Middle frontal gyrus (tissue), 1 donor: ENCODE data around the gene ALCAM.

Experiments used
- DNase-seq: peaks from one replicate; pipeline ENCODE4 v3.0.0-alpha.2; 2015; ENCODE audit warnings: low spot score; ENCODE audit errors: extremely low spot score

ALCAM gene

DNA sequence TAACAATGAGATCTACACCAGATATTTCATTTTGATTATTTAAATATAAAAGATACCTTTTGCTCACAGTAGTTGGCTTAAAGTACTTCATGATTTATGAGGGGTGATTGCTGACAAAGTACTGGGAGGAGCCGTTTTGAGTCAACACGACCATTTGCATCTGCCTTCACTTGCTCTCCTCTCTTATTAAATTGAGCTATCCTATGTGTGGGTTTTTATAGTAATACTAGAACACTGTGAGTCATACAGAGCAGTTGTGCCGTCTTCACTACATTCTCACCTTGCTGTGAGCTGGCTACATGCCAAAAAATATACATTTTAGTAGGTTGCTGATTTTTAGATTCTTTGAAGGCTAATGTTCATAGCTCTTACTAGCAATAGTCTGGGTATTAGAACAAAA lies 161.2 kb downstream of the ALCAM start:
- DNase-seq, result no peak

DNA sequence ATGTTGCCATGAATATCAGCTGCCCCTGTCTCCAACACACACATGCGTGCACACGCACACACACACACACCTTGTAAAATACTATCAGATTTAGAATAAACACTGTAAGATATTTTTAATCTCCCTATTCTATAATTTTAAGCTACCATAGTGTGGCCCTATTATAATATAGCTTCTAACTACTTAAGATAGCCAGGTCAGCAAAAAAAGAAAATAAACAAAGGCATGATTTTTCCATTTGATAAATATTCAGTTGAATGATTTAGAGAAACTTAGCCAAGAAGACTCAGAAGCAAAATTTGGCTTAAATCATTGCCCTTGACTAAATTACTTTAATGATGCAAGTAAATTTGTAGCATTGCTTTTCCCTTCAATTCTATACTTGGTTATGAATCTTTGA lies 162.2 kb downstream of the ALCAM start:
- no peak for DNase-seq

DNA sequence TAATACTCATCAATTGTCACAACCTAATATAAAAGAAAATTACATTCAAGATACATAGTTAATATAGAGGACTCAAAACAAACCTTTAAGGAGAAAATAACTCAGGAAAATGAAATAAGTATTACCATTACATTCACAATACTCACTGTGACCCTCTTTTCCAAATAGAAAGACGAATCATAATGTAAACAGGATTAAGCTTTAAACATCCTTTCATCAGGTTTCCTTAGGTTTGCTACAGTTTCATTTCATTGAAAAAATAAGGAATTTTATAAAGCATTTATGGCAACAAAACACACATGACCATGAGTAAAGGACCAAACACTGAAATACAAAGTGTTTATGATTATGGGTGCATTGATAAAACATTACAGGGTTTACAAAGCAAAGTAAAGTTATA lies 162.7 kb downstream of the ALCAM start:
- DNase-seq, result no peak

- no peak for DNase-seq
Measured at GRCh38 chr3:105532251-105532650, 165.5 kb downstream of the ALCAM start.

- DNase-seq, result no peak
Measured at GRCh38 chr3:105533960-105534359, 167.3 kb downstream of the ALCAM start.

GRCh38 chr3:105534491-105534890 lies 167.8 kb downstream of the ALCAM start:
- DNase-seq, result no peak

GRCh38 chr3:105537371-105538080 lies 170.8 kb downstream of the ALCAM start:
- no peak for DNase-seq

DNA sequence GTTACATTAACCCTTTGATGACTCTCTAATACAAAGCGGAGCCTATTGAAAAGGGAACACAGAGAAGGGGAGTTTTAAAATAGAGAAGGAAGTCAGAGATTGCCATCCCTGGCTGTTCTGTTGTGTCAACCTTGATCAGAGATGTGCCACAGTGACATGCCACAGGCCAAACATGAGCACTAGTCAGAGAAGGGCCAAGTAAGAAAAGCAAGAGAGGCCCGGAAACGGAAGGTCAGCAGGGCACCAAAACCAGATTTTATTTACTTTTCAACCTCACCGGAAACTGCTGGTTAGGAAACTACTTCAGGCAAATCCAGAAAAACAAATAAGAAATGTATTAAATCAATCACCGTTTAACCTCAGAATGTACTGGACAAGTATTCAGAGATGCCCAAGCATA lies 171.8 kb downstream of the ALCAM start:
- no peak for DNase-seq

GRCh38 chr3:105539897-105540296 lies 173.2 kb downstream of the ALCAM start:
- no peak for DNase-seq

GRCh38 chr3:105542282-105543019 lies 175.7 kb downstream of the ALCAM start:
- DNase-seq, result no peak

DNA sequence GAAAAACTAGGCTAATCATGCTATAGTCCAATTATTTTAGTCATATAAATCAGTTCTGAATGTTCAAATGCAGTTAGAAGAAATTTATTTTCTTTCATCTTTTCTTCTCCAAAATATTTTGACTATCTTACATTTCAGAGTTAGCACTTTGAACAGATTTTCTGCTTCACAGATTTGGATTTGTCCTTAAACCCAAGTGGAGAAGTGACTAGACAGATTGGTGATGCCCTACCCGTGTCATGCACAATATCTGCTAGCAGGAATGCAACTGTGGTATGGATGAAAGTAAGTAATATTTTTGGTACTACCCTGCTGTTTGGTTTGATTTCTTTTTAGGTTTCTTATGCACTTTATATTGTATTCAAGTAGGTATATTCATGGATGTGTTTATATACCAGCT lies 178.3 kb downstream of the ALCAM start:
- no peak for DNase-seq

- DNase-seq, result no peak
Measured at GRCh38 chr3:105553851-105554250, 187.1 kb downstream of the ALCAM start.

- DNase-seq, result no peak
Measured at GRCh38 chr3:105555206-105555605, 188.5 kb downstream of the ALCAM start.

DNA sequence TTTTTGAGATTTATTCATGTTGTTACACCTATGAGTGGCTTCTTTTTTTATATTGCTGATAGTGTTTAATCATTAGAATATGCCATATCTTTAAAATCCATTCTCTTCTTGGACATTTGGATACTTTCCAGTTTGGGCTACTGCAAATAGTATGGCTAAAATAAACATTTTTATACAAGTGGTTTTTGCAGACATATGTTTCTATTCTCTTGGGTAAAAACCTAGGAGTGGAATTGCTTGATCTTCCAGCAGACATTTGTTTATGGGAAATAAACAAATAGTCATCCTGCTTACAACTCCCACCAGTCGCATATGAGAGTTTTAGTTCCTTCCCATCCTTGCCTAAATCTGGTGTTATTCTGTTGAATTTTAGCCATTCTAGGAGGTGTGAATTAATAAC lies 193.1 kb downstream of the ALCAM start:
- DNase-seq, result no peak

DNA sequence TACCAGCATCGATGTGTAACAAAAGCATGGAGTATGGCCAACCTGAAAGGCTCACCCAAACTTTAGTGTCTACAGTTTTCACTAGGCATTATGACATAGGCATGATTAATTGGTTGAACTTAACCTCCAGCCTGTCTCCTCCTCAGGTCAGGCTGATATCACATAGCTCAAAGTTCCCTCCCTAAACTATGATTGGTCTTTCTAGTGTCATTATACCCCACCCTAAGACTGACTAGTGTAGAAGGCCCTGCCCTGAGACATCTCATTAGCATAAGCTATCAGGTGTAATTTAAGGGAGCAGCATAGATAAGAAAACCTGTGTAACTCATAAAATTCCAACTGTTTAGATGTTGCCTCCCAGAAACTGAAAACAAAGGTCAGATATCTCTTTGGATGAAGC lies 195.2 kb downstream of the ALCAM start:
- DNase-seq, result no peak

DNA sequence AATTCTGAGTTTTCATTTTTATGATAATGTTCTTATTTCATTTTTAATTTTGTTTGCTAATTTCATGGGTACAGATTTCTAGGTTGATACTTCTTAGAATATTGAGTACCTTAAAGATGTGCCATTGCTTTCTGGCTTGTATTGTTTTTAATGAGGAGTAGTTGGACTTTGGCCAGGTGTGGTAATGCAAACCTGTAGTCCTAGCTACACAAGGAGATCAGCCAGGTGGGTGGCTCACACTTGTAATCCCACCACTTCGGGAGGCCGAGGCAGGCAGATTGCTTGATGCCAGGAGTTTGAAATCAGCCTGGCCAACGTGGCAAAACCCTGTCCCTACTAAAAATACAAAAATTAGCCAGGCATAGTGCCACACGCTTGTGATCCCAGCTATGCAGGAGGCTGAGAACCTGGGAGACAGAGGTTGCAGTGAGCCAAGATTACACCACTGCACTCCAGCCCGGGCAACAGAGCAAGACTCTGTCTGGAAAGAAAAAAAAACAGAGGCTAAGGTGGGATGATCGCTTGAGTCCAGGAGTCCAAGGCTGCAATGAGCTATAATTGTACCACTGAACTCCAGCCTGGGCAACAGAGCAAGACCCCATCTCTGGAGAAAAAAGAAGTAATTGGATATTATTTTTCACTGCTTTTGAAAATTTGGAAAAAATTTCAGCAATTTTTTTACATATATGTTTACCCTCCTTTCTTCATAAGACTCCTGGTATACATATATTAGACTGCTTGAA lies 198.0 kb downstream of the ALCAM start:
- DNase-seq, result no peak

DNA sequence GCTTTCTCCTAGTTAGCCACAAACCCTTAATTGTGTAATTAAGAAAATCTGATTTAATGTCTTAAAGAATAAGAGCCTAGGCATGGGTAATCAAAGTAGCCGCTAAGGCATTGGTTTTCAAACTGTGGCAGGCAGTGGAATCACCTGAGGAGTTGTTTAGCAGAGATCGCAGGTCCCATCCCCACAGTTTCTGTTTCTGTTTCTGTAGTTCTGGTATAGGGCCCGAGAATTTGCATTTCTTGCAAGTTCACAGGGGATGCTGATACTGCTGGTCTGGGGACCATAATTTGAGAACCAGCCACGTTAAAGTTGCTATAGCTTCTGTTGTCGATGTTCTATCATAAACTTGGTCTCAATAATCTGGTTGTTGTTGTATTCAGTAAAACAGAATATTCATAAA lies 204.3 kb downstream of the ALCAM start:
- DNase-seq, result no peak

DNA sequence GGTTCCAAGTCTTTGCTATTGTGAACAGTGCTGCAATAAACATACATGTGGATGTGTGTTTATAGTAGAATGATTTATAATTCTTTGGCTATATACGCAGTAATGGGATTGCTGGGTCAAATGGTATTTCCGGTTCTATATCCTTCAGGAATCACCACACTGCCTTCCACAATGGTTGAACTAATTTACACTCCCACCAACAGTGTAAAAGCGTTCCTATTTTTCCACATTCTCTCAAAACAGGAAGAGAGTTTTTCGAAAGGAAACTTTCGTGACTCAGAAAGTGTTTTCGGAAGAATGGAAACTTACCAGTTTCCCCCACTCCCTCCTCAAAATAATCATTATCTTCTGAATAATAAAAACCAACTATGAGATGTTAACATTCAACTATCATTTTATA lies 205.8 kb downstream of the ALCAM start:
- DNase-seq, result no peak

DNA sequence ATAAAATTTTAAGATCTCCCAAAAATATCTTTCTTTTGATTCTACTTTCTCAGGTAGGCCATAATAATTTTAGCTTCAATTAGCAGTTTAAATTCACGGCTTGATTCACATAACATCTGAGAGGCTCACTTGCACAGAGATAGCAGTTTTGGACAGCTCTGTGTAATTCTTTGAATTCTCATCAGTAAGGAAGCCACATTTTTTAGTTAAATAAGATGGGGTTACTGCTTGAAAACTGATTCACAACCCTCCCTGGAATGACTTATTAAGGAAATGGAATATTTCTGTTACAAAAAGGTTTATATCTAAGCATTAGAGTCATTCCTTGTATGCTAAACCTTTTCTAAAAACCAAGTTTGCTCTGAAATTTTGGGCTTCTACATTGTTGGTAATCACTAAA lies 212.7 kb downstream of the ALCAM start:
- no peak for DNase-seq

DNA sequence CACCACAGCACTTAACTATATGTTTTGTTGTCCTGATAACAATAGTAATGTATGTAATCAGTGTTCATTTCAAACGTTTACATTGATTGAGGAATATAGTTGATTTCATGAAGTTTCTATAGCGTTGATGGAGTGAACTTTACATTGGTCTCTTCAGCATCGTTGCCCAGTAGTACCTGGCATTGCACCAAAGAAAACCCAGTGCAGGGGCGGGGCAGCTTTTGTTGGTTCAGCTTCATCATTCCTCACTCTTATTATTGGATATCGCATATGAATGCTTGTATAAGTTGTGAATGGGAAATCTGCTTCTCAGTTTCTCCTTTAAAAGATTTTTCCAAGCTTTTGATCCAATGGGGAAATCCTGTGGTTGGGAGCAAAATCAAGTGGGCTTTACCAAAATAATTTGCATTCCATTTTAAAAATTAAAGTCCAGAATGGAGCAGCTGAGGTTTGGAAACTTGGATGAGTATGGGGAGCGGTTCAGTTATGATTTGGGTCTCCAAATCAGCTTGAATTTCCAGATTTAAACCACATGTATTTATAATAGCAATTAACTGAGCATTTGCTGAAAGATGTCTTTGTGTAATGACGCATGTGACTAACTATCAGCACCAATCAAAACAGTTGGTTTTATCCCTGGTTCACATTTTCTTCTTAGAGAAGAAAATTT lies 213.7 kb downstream of the ALCAM start:
- DNase-seq, result no peak

- DNase-seq, result no peak
Measured at GRCh38 chr3:105582015-105582414, 215.3 kb downstream of the ALCAM start.
